GM19372 (cell line): ENCODE data around the gene ITPRIP.

ENCODE experiments used
- ATAC-seq: cut with Tn5 transposase; IDR thresholded peaks from one replicate; pipeline ENCODE4 v1.9.1; 2021; ENCODE audit warnings: mild to moderate bottlenecking, low read depth, moderate library complexity; ENCODE audit not compliant: unreplicated experiment

The ITPRIP gene

GRCh38 chr10:104309980-104310978 is 28.0 kb downstream of the ITPRIP start:
- no peak for ATAC-seq

- ATAC-seq: peak; percentile 76
These were observed 29.8 kb downstream of the ITPRIP start for GRCh38 chr10:104308439-104308903.

GRCh38 chr10:104307576-104308438 is 30.5 kb downstream of the ITPRIP start:
- no peak for ATAC-seq

GRCh38 chr10:104306897-104307296 is 31.4 kb downstream of the ITPRIP start:
- no peak for ATAC-seq

DNA sequence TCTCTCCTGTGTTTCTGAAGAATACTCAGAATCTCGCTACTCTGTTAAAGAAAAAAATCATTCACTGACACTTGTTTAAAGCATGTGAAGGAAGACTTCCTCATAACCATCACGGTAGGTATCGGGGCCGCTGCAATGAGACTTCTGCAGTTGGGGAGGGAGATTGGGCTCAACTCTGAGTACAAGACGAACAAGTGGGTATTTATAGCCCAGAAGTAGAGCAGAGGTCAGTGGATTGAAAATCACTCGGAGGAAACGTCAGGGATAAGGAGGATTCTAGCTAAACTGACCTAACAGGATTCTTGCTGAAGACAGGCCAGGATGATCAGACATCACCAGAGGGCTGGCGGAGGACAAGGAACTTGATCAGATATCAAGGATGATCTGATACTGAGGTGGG is 33.3 kb downstream of the ITPRIP start:
- ATAC-seq: no peak

- ATAC-seq: no peak
These were observed 33.9 kb downstream of the ITPRIP start for GRCh38 chr10:104304356-104304745.

- no peak for ATAC-seq
These were observed 34.5 kb downstream of the ITPRIP start for GRCh38 chr10:104303594-104304355.

- ATAC-seq: no peak
These were observed 36.2 kb downstream of the ITPRIP start for GRCh38 chr10:104301907-104302690.

DNA sequence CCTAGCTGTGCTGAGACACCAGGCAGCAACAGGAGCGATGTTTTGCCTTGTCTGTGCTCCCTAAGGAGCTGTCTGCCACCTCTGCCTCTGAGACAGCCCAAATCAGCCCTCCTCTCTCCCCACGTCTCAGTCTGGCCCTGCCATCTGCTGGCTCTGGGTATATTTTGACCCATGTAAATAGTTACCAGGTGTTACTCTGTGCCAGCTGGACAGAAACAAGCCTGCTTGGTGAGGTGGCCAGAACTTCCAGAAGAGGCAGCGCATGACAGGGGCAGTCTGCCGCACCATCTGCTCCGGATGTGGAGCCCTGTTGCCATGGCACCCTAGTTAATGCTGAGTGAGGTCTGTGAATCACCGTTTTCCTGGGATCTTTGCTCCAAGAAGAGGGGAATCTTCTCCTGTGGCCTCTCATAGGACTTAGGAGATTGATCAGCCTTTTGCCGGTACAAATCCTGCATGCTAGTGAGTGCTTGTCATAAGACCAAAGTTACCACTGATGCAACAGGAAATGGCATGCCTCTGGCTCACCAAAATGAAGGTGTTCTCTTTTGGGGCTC is 37.5 kb downstream of the ITPRIP start:
- ATAC-seq: no peak

GRCh38 chr10:104300002-104300735 is 38.1 kb downstream of the ITPRIP start:
- ATAC-seq: no peak

- no peak for ATAC-seq
These were observed 39.0 kb downstream of the ITPRIP start for GRCh38 chr10:104299031-104299904.

DNA sequence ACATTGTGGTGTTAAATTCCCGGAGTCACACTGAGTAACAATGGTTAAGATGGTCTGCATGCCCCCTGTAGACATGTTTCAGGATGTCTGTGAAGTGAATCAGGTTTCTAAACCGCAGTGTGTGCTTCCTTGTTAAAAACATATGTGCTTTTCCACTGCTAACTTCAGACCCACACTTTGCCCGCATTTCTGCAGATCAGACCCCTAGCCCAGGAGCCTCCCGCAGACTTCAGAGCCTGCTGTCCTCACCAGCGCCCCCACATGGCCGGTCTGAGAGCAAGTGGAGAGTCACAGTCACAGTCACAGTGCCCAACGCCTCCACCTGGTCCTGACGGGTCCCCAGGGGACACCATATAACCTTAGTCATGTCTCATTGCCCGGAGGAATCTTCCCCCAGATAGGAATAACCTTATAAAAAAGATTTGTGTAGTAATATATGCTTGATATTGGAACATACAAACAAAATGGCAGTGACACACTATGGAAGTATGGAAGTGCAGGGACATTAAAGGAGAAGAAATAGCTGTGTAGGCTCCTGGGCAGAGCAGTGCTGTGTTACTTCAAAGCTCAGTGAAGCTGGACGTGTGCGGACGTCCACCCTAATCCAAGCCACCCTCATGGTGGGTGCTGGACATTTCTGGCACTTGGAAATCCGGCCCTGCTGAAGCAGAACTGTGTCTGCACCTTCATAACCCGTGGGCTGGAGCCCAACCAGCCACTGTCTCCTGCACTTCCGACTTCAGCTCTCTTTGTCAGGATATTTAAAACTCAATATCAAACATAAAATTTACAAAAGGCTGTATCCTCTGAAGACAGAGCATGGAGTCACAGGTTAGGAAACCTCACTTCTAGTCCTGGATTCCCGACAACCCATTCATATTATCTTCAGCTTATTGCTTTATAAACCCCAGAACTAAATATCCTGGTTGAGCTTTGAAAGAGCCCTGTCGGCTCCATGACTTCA is 40.3 kb downstream of the ITPRIP start:
- no peak for ATAC-seq

GRCh38 chr10:104296687-104297436 is 41.4 kb downstream of the ITPRIP start:
- ATAC-seq: no peak

DNA sequence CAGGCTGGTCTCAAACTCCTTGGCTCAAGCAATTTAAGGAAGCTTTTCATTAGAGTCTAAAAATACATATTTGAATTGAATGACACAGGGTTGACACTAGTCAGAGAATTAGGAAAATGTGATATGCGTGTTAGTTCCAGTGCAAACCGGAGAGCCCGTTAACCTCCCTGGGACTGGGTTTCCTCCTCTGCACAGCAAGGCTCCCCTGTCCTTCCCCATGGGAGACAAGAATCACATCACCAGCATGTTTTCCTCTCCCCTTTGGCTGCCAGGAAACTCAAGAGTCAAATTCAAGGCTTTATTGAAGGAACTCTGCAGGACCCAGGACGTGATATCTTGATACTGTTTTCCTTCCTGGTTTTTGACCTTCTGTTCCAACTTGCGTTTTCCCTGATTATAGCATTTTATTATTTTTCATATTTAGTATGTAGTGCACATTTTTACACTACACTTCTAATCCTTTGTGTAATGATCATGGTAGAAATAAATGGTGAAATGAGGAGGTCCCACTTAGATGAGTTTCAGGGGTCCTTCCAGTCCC is 44.4 kb downstream of the ITPRIP start:
- no peak for ATAC-seq

GRCh38 chr10:104293011-104293410 is 45.3 kb downstream of the ITPRIP start:
- no peak for ATAC-seq
